ENCODE data around the gene FUT2. TPM values are rescaled to one million over a fixed set of nuclear protein-coding genes. Genes with fewer than 3 reads are reported as not detected.

The FUT2 gene
- total and polyA plus RNA-seq, 2 of the 13 experiments (the other 11 are each of a cell fraction or from before 2014, with no cell fraction given), result 0.07 TPM; not detected in 1

DNA sequence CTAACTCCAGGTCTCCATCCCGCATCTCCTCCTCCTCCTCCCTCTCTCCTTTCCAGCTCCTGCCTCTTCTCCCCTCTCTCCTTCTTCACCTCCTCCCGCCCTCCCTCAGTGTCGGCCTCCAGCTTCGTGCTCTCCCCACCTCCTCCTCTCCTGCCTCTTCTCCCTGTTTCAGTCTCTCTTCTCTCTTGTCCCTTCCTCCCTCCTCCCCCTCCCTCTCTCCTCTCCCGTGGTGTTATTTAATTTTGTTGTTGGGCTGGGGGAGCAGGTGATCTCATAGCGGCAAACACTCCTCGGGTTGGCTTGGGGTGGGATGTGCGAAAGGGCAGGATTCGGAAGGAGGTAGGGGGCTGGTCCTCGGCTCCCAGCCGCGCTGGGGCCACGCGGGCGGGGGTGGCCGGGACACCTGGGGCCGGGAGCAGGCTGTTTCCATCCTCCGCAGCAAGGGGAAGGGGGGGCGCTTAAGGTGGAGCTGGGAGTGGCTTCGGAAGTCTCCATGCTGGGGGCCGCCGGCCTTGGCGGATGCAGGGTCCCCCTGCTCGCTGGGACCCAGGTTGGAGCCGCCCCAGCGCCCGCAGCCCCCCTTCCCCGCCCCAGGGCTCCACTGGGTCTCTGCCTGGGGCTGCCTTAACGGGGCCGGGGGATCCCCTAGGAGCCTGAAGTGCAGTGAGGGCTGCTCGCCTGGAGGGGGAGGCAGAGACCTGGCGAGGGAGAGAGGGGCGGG, 49.6 kb upstream of the FUT2 start, which contains the start of gene CA11 (continued):
- TF ChIP-seq JUND (CRISPR knock-in tag; IDR thresholded peaks at IDR 0.05) (no peak), JARID2 (CRISPR knock-in tag; IDR thresholded peaks at IDR 0.05; ENCODE audit: insufficient replicate concordance) (no peak), PHF20 (CRISPR knock-in tag; IDR thresholded peaks at IDR 0.05) (no peak), SUZ12 (IDR thresholded peaks at IDR 0.05; ENCODE audit: low read depth, low read length) (no peak), KLF6 (CRISPR knock-in tag; IDR thresholded peaks at IDR 0.05) (0 out of 2 replicates have a peak, but pooled peaks have one; percentile 56), UBTF (CRISPR knock-in tag; IDR thresholded peaks at IDR 0.05) (peak; percentile 14; the same call in 1 of the 2 replicates), ARID5B (CRISPR knock-in tag; IDR thresholded peaks at IDR 0.05) (peak; percentile 29; the same call in 1 of the 2 replicates), TOPORS (CRISPR knock-in tag; IDR thresholded peaks at IDR 0.05) (no peak), MTA1 (CRISPR knock-in tag; IDR thresholded peaks at IDR 0.05; ENCODE audit: borderline replicate concordance) (peak; percentile 35; the same call in 1 of the 2 replicates), FOXM1 (CRISPR knock-in tag; IDR thresholded peaks at IDR 0.05) (no peak), ZIK1 (CRISPR knock-in tag; IDR thresholded peaks at IDR 0.05; ENCODE audit: borderline replicate concordance, low read depth) (no peak), GATAD1 (CRISPR knock-in tag; IDR thresholded peaks at IDR 0.05) (peak; percentile 51; the same call in 1 of the 2 replicates)
- TF ChIP-seq, protein P1, sequence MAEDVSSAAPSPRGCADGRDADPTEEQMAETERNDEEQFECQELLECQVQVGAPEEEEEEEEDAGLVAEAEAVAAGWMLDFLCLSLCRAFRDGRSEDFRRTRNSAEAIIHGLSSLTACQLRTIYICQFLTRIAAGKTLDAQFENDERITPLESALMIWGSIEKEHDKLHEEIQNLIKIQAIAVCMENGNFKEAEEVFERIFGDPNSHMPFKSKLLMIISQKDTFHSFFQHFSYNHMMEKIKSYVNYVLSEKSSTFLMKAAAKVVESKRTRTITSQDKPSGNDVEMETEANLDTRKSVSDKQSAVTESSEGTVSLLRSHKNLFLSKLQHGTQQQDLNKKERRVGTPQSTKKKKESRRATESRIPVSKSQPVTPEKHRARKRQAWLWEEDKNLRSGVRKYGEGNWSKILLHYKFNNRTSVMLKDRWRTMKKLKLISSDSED (CRISPR knock-in tag; IDR thresholded peaks at IDR 0.05), result no peak
- TF ChIP-seq, protein P2, sequence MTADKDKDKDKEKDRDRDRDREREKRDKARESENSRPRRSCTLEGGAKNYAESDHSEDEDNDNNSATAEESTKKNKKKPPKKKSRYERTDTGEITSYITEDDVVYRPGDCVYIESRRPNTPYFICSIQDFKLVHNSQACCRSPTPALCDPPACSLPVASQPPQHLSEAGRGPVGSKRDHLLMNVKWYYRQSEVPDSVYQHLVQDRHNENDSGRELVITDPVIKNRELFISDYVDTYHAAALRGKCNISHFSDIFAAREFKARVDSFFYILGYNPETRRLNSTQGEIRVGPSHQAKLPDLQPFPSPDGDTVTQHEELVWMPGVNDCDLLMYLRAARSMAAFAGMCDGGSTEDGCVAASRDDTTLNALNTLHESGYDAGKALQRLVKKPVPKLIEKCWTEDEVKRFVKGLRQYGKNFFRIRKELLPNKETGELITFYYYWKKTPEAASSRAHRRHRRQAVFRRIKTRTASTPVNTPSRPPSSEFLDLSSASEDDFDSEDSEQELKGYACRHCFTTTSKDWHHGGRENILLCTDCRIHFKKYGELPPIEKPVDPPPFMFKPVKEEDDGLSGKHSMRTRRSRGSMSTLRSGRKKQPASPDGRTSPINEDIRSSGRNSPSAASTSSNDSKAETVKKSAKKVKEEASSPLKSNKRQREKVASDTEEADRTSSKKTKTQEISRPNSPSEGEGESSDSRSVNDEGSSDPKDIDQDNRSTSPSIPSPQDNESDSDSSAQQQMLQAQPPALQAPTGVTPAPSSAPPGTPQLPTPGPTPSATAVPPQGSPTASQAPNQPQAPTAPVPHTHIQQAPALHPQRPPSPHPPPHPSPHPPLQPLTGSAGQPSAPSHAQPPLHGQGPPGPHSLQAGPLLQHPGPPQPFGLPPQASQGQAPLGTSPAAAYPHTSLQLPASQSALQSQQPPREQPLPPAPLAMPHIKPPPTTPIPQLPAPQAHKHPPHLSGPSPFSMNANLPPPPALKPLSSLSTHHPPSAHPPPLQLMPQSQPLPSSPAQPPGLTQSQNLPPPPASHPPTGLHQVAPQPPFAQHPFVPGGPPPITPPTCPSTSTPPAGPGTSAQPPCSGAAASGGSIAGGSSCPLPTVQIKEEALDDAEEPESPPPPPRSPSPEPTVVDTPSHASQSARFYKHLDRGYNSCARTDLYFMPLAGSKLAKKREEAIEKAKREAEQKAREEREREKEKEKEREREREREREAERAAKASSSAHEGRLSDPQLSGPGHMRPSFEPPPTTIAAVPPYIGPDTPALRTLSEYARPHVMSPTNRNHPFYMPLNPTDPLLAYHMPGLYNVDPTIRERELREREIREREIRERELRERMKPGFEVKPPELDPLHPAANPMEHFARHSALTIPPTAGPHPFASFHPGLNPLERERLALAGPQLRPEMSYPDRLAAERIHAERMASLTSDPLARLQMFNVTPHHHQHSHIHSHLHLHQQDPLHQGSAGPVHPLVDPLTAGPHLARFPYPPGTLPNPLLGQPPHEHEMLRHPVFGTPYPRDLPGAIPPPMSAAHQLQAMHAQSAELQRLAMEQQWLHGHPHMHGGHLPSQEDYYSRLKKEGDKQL (CRISPR knock-in tag; IDR thresholded peaks at IDR 0.05; ENCODE audit: low read depth), result no peak
